ENCODE results near the gene SEC16A.
A peak's percentile ranks its signal among the peaks of the same experiment; 100 is the strongest.

SEC16A gene

GRCh38 chr9:136482793-136483588 lies at the start of gene SEC16A:
SEC16A (minus strand) TSS chr9:136483040; CDS start chr9:136477615, 5,425 bp downstream.
- DNase-seq, result peak; percentile 98

GRCh38 chr9:136531904-136532798 lies 49.3 kb upstream of the SEC16A start:
- DNase-seq, result no peak

- DNase-seq, result no peak
These were observed 48.5 kb upstream of the SEC16A start for GRCh38 chr9:136531186-136531903.

- DNase-seq, result no peak
These were observed 47.7 kb upstream of the SEC16A start for GRCh38 chr9:136530461-136531089.

- DNase-seq, result no peak
These were observed 46.9 kb upstream of the SEC16A start for GRCh38 chr9:136529516-136530460.

GRCh38 chr9:136528716-136529341 lies 46.0 kb upstream of the SEC16A start:
- no peak for DNase-seq

GRCh38 chr9:136527721-136528710 lies 45.2 kb upstream of the SEC16A start:
- DNase-seq, result no peak

GRCh38 chr9:136527131-136527530 lies 44.3 kb upstream of the SEC16A start:
- DNase-seq, result no peak

- no peak for DNase-seq
These were observed 43.8 kb upstream of the SEC16A start for GRCh38 chr9:136526625-136527066.

- no peak for DNase-seq
These were observed 43.1 kb upstream of the SEC16A start for GRCh38 chr9:136525841-136526499.

GRCh38 chr9:136525207-136525606 lies 42.4 kb upstream of the SEC16A start:
- no peak for DNase-seq

- no peak for DNase-seq
These were observed 39.7 kb upstream of the SEC16A start for GRCh38 chr9:136522314-136523237.

GRCh38 chr9:136521537-136521936 lies 38.7 kb upstream of the SEC16A start:
- DNase-seq, result no peak

- no peak for DNase-seq
These were observed 37.3 kb upstream of the SEC16A start for GRCh38 chr9:136520053-136520540.

GRCh38 chr9:136519263-136520052 lies 36.6 kb upstream of the SEC16A start:
- no peak for DNase-seq

- DNase-seq, result no peak
These were observed 35.8 kb upstream of the SEC16A start for GRCh38 chr9:136518623-136519022.

- DNase-seq, result no peak
These were observed 35.1 kb upstream of the SEC16A start for GRCh38 chr9:136517950-136518349.
